BLaER1 (cell line): ENCODE measurements around the gene FAM83C.

Experiments
- H3K27ac ChIP-seq: shearing (Covaris generic); formaldehyde crosslinking; 2 replicates; pipeline ENCODE4 v1.8.1; 2022
- H3K27me3 ChIP-seq: shearing (Covaris generic); formaldehyde crosslinking; 2 replicates; pipeline ENCODE4 v1.8.1; 2022
- H3K36me3 ChIP-seq: shearing (Covaris generic); formaldehyde crosslinking; 2 replicates; pipeline ENCODE4 v1.8.1; 2022
- H3K4me1 ChIP-seq: shearing (Covaris generic); formaldehyde crosslinking; 2 replicates; pipeline ENCODE4 v1.8.1; 2022
- H3K4me2 ChIP-seq: shearing (Covaris generic); formaldehyde crosslinking; 2 replicates; pipeline ENCODE4 v1.8.1; 2022
- H3K4me3 ChIP-seq: shearing (Covaris generic); formaldehyde crosslinking; 2 replicates; pipeline ENCODE4 v1.8.1; 2022
- H3K9ac ChIP-seq: shearing (Covaris generic); formaldehyde crosslinking; 2 replicates; pipeline ENCODE4 v1.8.1; 2022
- H3K9me3 ChIP-seq: shearing (Covaris generic); formaldehyde crosslinking; 2 replicates; pipeline ENCODE4 v1.8.1; 2022
- H4K20me1 ChIP-seq: shearing (Covaris generic); formaldehyde crosslinking; 2 replicates; pipeline ENCODE4 v1.8.1; 2022
- Cebpa-rat ChIP-seq: shearing (Covaris generic); IDR thresholded peaks from 2 replicates; pipeline ENCODE4 v1.8.1; 2022

FAM83C gene

GRCh38 chr20:35291654-35292503 is at the start of gene FAM83C:
TSS of gene FAM83C (minus strand) at chr20:35292425. CDS start at chr20:35292304, 121 bp downstream.
- Histone ChIP-seq H3K27ac (no peak within 1 kb of the TSS), H3K9me3 (no peaks in the 10 kb centered on the region), H3K4me3 (no peak within 1 kb of the TSS), H3K27me3 (no peaks in the 10 kb centered on the region; the same call in 1 of the 2 replicates), H3K4me2 (no peak within 1 kb of the TSS), H3K9ac (no peak within 1 kb of the TSS), H3K36me3 (no peaks in the 10 kb centered on the region), H3K4me1 (no peaks in the 10 kb centered on the region), H4K20me1 (no peaks in the 10 kb centered on the region)
- no peak for TF ChIP-seq Cebpa-rat

- Histone ChIP-seq H3K4me3 (no peak overlapping the region), H4K20me1 (no peaks in the 10 kb centered on the region), H3K27ac (no peak overlapping the region), H3K4me2 (no peak overlapping the region), H3K36me3 (peaks cover 53% of the 10 kb centered on the region), H3K9me3 (peaks cover 7% of the 10 kb centered on the region), H3K9ac (no peak overlapping the region), H3K4me1 (no peaks in the 10 kb centered on the region), H3K27me3 (no peaks in the 10 kb centered on the region)
- TF ChIP-seq Cebpa-rat, result no peak
These were observed 49.3 kb upstream of the FAM83C start for GRCh38 chr20:35341366-35342028.

- Histone ChIP-seq H3K27me3 (no peaks in the 10 kb centered on the region), H3K4me3 (no peak overlapping the region), H3K4me2 (no peak overlapping the region), H3K9me3 (no peaks in the 10 kb centered on the region), H3K4me1 (no peaks in the 10 kb centered on the region), H3K27ac (no peak overlapping the region), H3K36me3 (peaks cover 42% of the 10 kb centered on the region), H3K9ac (no peak overlapping the region), H4K20me1 (no peaks in the 10 kb centered on the region)
- no peak for TF ChIP-seq Cebpa-rat
These were observed 48.2 kb upstream of the FAM83C start for GRCh38 chr20:35340436-35340835.

GRCh38 chr20:35339636-35340035 is 47.4 kb upstream of the FAM83C start:
- no peaks in the 10 kb centered on the region for H3K27me3 ChIP-seq
- no peaks in the 10 kb centered on the region for H3K4me1 ChIP-seq
- peaks cover 34% of the 10 kb centered on the region for H3K36me3 ChIP-seq
- H3K27ac ChIP-seq, result no peak overlapping the region
- no peak overlapping the region for H3K4me2 ChIP-seq
- H3K4me3 ChIP-seq, result no peak overlapping the region
- TF ChIP-seq Cebpa-rat, result no peak
- no peak overlapping the region for H3K9ac ChIP-seq
- H4K20me1 ChIP-seq, result no peaks in the 10 kb centered on the region
- no peaks in the 10 kb centered on the region for H3K9me3 ChIP-seq

GRCh38 chr20:35339007-35339406 is 46.8 kb upstream of the FAM83C start:
- H3K4me2 ChIP-seq, result no peak overlapping the region
- no peak overlapping the region for H3K9ac ChIP-seq
- no peak for TF ChIP-seq Cebpa-rat
- no peak overlapping the region for H3K27ac ChIP-seq
- no peaks in the 10 kb centered on the region for H3K9me3 ChIP-seq
- H4K20me1 ChIP-seq, result no peaks in the 10 kb centered on the region
- H3K4me1 ChIP-seq, result no peaks in the 10 kb centered on the region
- H3K36me3 ChIP-seq, result peaks cover 28% of the 10 kb centered on the region
- H3K4me3 ChIP-seq, result no peak overlapping the region
- no peaks in the 10 kb centered on the region for H3K27me3 ChIP-seq

- Histone ChIP-seq H3K9ac (no peak overlapping the region), H3K27ac (no peak overlapping the region), H3K36me3 (peaks cover 27% of the 10 kb centered on the region), H3K4me2 (no peak overlapping the region), H4K20me1 (no peaks in the 10 kb centered on the region), H3K4me3 (no peak overlapping the region), H3K4me1 (no peaks in the 10 kb centered on the region), H3K9me3 (no peaks in the 10 kb centered on the region), H3K27me3 (no peaks in the 10 kb centered on the region)
- TF ChIP-seq Cebpa-rat, result no peak
These were observed 42.3 kb upstream of the FAM83C start for GRCh38 chr20:35334311-35335101.

GRCh38 chr20:35333606-35334005 is 41.4 kb upstream of the FAM83C start:
- TF ChIP-seq Cebpa-rat, result no peak
- H3K4me2 ChIP-seq, result no peak overlapping the region

GRCh38 chr20:35332540-35333200 is 40.4 kb upstream of the FAM83C start:
- Histone ChIP-seq H3K36me3 (peaks cover 32% of the 10 kb centered on the region), H3K9ac (no peak overlapping the region), H3K4me3 (no peak overlapping the region), H3K27ac (no peak overlapping the region), H3K9me3 (no peaks in the 10 kb centered on the region), H3K27me3 (no peaks in the 10 kb centered on the region), H3K4me1 (no peaks in the 10 kb centered on the region), H3K4me2 (no peak overlapping the region), H4K20me1 (no peaks in the 10 kb centered on the region)
- TF ChIP-seq Cebpa-rat, result no peak

More at GRCh38 chr20:35333606-35334005, 41.4 kb upstream of the FAM83C start:
- no peaks in the 10 kb centered on the region for H4K20me1 ChIP-seq
- no peaks in the 10 kb centered on the region for H3K9me3 ChIP-seq
- H3K36me3 ChIP-seq, result peaks cover 32% of the 10 kb centered on the region
- H3K4me3 ChIP-seq, result no peak overlapping the region
- no peak overlapping the region for H3K9ac ChIP-seq
- no peaks in the 10 kb centered on the region for H3K4me1 ChIP-seq
- no peak overlapping the region for H3K27ac ChIP-seq
- no peaks in the 10 kb centered on the region for H3K27me3 ChIP-seq

GRCh38 chr20:35329435-35330139 is 37.4 kb upstream of the FAM83C start:
- no peaks in the 10 kb centered on the region for H3K4me1 ChIP-seq
- no peak overlapping the region for H3K27ac ChIP-seq
- TF ChIP-seq Cebpa-rat, result no peak
- no peaks in the 10 kb centered on the region for H4K20me1 ChIP-seq
- H3K4me3 ChIP-seq, result no peak overlapping the region
- no peak overlapping the region for H3K9ac ChIP-seq
- H3K36me3 ChIP-seq, result peaks cover 39% of the 10 kb centered on the region
- no peaks in the 10 kb centered on the region for H3K9me3 ChIP-seq
- no peaks in the 10 kb centered on the region for H3K27me3 ChIP-seq
- no peak overlapping the region for H3K4me2 ChIP-seq
